ENCODE data around the gene SGTB.

DNA sequence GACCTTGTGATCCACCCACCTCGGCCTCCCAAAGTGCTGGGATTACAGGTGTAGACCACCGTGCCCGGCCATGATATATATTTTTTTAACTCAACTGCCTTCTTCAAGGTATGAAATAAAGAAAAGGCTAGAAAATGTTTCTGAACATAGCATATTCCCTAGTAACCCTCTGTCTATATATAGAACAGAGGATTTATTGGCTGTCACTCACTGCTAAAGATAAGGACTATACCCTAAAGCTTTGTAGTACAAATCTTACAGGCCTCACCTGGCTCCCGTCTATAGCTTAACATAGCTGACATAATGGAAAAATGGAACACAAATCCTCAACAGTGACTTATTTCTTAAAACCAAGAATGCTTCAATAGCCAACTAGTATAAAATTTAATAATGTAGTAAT, 14.2 kb downstream of the SGTB start:
- TF ChIP-seq, protein P1, sequence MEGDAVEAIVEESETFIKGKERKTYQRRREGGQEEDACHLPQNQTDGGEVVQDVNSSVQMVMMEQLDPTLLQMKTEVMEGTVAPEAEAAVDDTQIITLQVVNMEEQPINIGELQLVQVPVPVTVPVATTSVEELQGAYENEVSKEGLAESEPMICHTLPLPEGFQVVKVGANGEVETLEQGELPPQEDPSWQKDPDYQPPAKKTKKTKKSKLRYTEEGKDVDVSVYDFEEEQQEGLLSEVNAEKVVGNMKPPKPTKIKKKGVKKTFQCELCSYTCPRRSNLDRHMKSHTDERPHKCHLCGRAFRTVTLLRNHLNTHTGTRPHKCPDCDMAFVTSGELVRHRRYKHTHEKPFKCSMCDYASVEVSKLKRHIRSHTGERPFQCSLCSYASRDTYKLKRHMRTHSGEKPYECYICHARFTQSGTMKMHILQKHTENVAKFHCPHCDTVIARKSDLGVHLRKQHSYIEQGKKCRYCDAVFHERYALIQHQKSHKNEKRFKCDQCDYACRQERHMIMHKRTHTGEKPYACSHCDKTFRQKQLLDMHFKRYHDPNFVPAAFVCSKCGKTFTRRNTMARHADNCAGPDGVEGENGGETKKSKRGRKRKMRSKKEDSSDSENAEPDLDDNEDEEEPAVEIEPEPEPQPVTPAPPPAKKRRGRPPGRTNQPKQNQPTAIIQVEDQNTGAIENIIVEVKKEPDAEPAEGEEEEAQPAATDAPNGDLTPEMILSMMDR (IDR thresholded peaks at IDR 0.05), result no peak
- TF ChIP-seq POLR2A (IDR thresholded peaks at IDR 0.05), result no peak
